Sigmoid colon (tissue), 4 donors: Measurements from ENCODE around the gene PPA2.

ENCODE experiments used
- CTCF ChIP-seq, 4 experiments: fragments of 450-650 bp in 3 of 4; fragments of 200-600 bp in 1 of 4; IDR thresholded peaks; one replicate each; pipeline ENCODE4 v1.5.1; 2016 to 2019; ENCODE audit warnings: antibody characterized with exemption in 4 of 4, mild to moderate bottlenecking in 3 of 4, moderate library complexity in 2 of 4
- EP300 ChIP-seq, 4 donors: sonication (generic); formaldehyde crosslinking; IDR thresholded peaks; one replicate each; pipeline ENCODE4 v1.6.1; 2017; ENCODE audit warnings: antibody characterized with exemption in 4 of 4
- POLR2A ChIP-seq, 2 donors: fragments of 450-650 bp; IDR thresholded peaks; one replicate each; pipeline ENCODE4 v1.6.1; 2016; ENCODE audit warnings: antibody characterized with exemption in 2 of 2, mild to moderate bottlenecking in 2 of 2, moderate library complexity in 2 of 2
- POLR2AphosphoS5 ChIP-seq, 4 donors: sonication (generic); formaldehyde crosslinking; IDR thresholded peaks; one replicate each; pipeline ENCODE4 v1.6.1; 2017; ENCODE audit warnings: antibody characterized with exemption in 4 of 4

- TF ChIP-seq CTCF (IDR thresholded peaks at IDR 0.05) (no peak), POLR2A (IDR thresholded peaks at IDR 0.05) (no peak), EP300 (IDR thresholded peaks at IDR 0.05) (no peak), POLR2AphosphoS5 (IDR thresholded peaks at IDR 0.05) (no peak)
Measured at GRCh38 chr4:105348719-105349118, 125.1 kb downstream of the PPA2 start.
